Measurements from ENCODE around the gene PANK1. TPM values are rescaled to one million over a fixed set of nuclear protein-coding genes. Genes with fewer than 3 reads are reported as not detected.
"Not testable (repeated sequence)": the region's sequence is repeated elsewhere in the genome, so short reads cannot be mapped to it uniquely, and the experiment has no call there.

PANK1 gene
- total RNA-seq, 2 experiments from 2014 or later, result 2.3 to 3.9 TPM

- H3K27me3 Mint-ChIP-seq, result no peaks in the 10 kb centered on the region
- H3K9me3 Mint-ChIP-seq, result peaks cover 5% of the 10 kb centered on the region
- DNase-seq (no peak), ATAC-seq (no peak)
- ChIA-PET POLR2A (interaction anchor here (0.7 kb wide), 1 partner anchor 8 kb away, joined by 4 read pairs; no protein-coding TSS in a partner anchor), CTCF (interaction anchor here (1.1 kb wide), 1 partner anchor 46 kb away, joined by 3 read pairs; no protein-coding TSS in a partner anchor)
- no peaks in the 10 kb centered on the region for H3K36me3 Mint-ChIP-seq (ENCODE audit: low read depth)
- intact Hi-C loops (cut with micrococcal nuclease), result no loop called here
- no peak overlapping the region for H3K27ac Mint-ChIP-seq
- no peak overlapping the region for H3K4me3 Mint-ChIP-seq
- TF ChIP-seq CTCF (IDR thresholded peaks at IDR 0.05), result no peak
- no peaks in the 10 kb centered on the region for H3K4me1 Mint-ChIP-seq (ENCODE audit: low read depth)
Measured at GRCh38 chr10:89625041-89625765, 19.8 kb downstream of the PANK1 start.

DNA sequence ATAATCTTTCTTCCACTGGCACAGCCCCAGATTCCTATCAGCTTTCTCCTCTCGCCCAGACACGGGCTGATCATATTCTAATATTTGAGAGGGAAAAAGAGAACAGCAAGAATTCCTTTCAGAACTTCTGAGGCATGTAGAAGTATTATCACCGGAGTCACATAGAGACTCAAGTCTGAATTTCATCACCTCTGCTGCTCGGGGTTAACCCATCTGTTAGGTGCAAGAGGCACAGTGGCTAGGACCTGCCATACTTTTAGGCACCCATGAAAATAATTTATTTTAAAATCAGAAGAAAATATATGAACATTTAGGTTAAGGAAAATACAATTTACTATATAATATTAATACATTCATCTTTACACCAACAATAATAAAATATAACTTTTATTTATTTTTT, 21.0 kb downstream of the PANK1 start:
- ChIA-PET POLR2A (no interaction called here), CTCF (no interaction called here)
- Mint-ChIP-seq H3K4me3 (no peak overlapping the region), H3K4me1 (ENCODE audit: low read depth) (no peaks in the 10 kb centered on the region), H3K9me3 (peaks cover 7% of the 10 kb centered on the region), H3K27me3 (no peaks in the 10 kb centered on the region), H3K36me3 (ENCODE audit: low read depth) (no peaks in the 10 kb centered on the region), H3K27ac (no peak overlapping the region)
- DNase-seq (no peak), ATAC-seq (no peak)
- no peak for TF ChIP-seq CTCF (IDR thresholded peaks at IDR 0.05)
- intact Hi-C loops (cut with micrococcal nuclease), result no loop called here

GRCh38 chr10:89622151-89622550, 22.9 kb downstream of the PANK1 start:
- no peak overlapping the region for H3K4me3 Mint-ChIP-seq
- no peaks in the 10 kb centered on the region for H3K36me3 Mint-ChIP-seq (ENCODE audit: low read depth)
- intact Hi-C loops (cut with micrococcal nuclease), result no loop called here
- no peak for TF ChIP-seq CTCF (IDR thresholded peaks at IDR 0.05)
- ChIA-PET POLR2A (interaction anchor here (0.5 kb wide), 1 partner anchor 233 kb away, joined by 3 read pairs; no protein-coding TSS in a partner anchor), CTCF (interaction anchor here (1.2 to 1.4 kb wide), 2 partner anchors 9 to 28 kb away, joined by 3 to 4 read pairs; no protein-coding TSS in a partner anchor)
- DNase-seq, result no peak
- no peaks in the 10 kb centered on the region for H3K4me1 Mint-ChIP-seq (ENCODE audit: low read depth)
- H3K27ac Mint-ChIP-seq, result no peak overlapping the region
- H3K27me3 Mint-ChIP-seq, result peaks cover 2% of the 10 kb centered on the region
- H3K9me3 Mint-ChIP-seq, result peaks cover 7% of the 10 kb centered on the region
- ATAC-seq, result no peak

GRCh38 chr10:89621438-89621837, 23.6 kb downstream of the PANK1 start:
- H3K4me1 Mint-ChIP-seq (ENCODE audit: low read depth), result no peaks in the 10 kb centered on the region
- peaks cover 7% of the 10 kb centered on the region for H3K9me3 Mint-ChIP-seq
- peaks cover 2% of the 10 kb centered on the region for H3K27me3 Mint-ChIP-seq
- H3K4me3 Mint-ChIP-seq, result no peak overlapping the region
- DNase-seq (no peak), ATAC-seq (no peak)
- H3K36me3 Mint-ChIP-seq (ENCODE audit: low read depth), result no peaks in the 10 kb centered on the region
- CTCF ChIA-PET, result interaction anchor here (1.4 kb wide), 1 partner anchor 9 kb away, joined by 4 read pairs; no protein-coding TSS in a partner anchor
- H3K27ac Mint-ChIP-seq, result no peak overlapping the region
- TF ChIP-seq CTCF (IDR thresholded peaks at IDR 0.05), result no peak
- POLR2A ChIA-PET, result no interaction called here
- intact Hi-C loops (cut with micrococcal nuclease), result no loop called here

GRCh38 chr10:89620296-89620695, 24.7 kb downstream of the PANK1 start:
- H3K9me3 Mint-ChIP-seq; POLR2A ChIA-PET; H3K4me3 Mint-ChIP-seq; H3K4me1 Mint-ChIP-seq (ENCODE audit: low read depth); DNase-seq; intact Hi-C loops (cut with micrococcal nuclease); H3K36me3 Mint-ChIP-seq (ENCODE audit: low read depth); H3K27me3 Mint-ChIP-seq; H3K27ac Mint-ChIP-seq; ATAC-seq; CTCF ChIA-PET: not testable (repeated sequence)
